PC-3 (cell line): ENCODE results near the gene RTKN2. TPM values are rescaled to one million over a fixed set of nuclear protein-coding genes. Genes with fewer than 3 reads are reported as not detected.
"Not testable (repeated sequence)": the region's sequence is repeated elsewhere in the genome, so short reads cannot be mapped to it uniquely, and the experiment has no call there.

Source experiments
- ATAC-seq: fragments of 200-7000 bp; cut with Tn5 transposase; 2 replicates; pipeline ENCODE4 v1.9.1; 2020; ENCODE audit warnings: mild to moderate bottlenecking, moderate library complexity
- BruUV-seq: library from RNA; stranded (reverse); fragments of 400-500 nt; replicated peaks from 2 replicates; lab custom pipeline; 2021; lab: Mats Ljungman, UMichigan
- CTCF ChIA-PET: fragments of 300-600 bp; sonication (Branson Sonifier 250); formaldehyde crosslinking; loops from one replicate; lab custom pipeline; 2022; ENCODE audit warnings: antibody characterized with exemption; lab: Charles Lee
- POLR2A ChIA-PET: fragments of 300-600 bp; sonication (Branson Sonifier 250); formaldehyde crosslinking; loops from one replicate; lab custom pipeline; 2022; ENCODE audit warnings: antibody characterized with exemption; ENCODE audit not compliant: unreplicated experiment; lab: Charles Lee
- DNase-seq: peaks from one replicate; pipeline ENCODE4 v3.0.0-alpha.2; 2015
- H2AFZ ChIP-seq: fragments of 300-600 bp; sonication (generic); 2 replicates; pipeline ENCODE4 v1.6.0; 2016; ENCODE audit warnings: antibody characterized with exemption, low read length
- H3F3A ChIP-seq: fragments of 300-600 bp; sonication (generic); one replicate; pipeline ENCODE4 v1.6.0; 2017; ENCODE audit warnings: antibody characterized with exemption, low read length, control low read depth, mild to moderate bottlenecking; ENCODE audit not compliant: unreplicated experiment
- H3K27ac ChIP-seq: fragments of 300-600 bp; sonication (generic); 2 replicates; pipeline ENCODE4 v1.5.1; 2016; ENCODE audit warnings: mild to moderate bottlenecking, low read length
- H3K27me3 ChIP-seq: fragments of 300-600 bp; sonication (generic); 2 replicates; pipeline ENCODE4 v1.6.1; 2016; ENCODE audit warnings: low read length, mixed read lengths
- H3K36me3 ChIP-seq: fragments of 300-600 bp; sonication (generic); 2 replicates; pipeline ENCODE4 v1.6.1; 2016; ENCODE audit warnings: low read depth, mixed run types, low read length, mixed read lengths
- H3K4me1 ChIP-seq: fragments of 300-600 bp; sonication (generic); 2 replicates; pipeline ENCODE4 v1.5.1; 2016; ENCODE audit warnings: low read length; ENCODE audit not compliant: insufficient read depth
- H3K4me2 ChIP-seq: fragments of 300-600 bp; sonication (generic); 2 replicates; pipeline ENCODE4 v1.6.0; 2016; ENCODE audit warnings: low read length
- H3K4me3 ChIP-seq: fragments of 300-600 bp; sonication (generic); 2 replicates; pipeline ENCODE4 v1.5.1; 2016; ENCODE audit warnings: mild to moderate bottlenecking, low read length, mixed read lengths
- H3K79me2 ChIP-seq: fragments of 300-600 bp; sonication (generic); 2 replicates; pipeline ENCODE4 v1.6.1; 2017; ENCODE audit warnings: low read length, mixed read lengths
- H3K9ac ChIP-seq: fragments of 300-600 bp; sonication (generic); 2 replicates; pipeline ENCODE4 v1.6.0; 2016; ENCODE audit warnings: mild to moderate bottlenecking, low read length
- H3K9me2 ChIP-seq: fragments of 300-600 bp; sonication (generic); replicated peaks from 2 replicates; pipeline ENCODE4 v1.6.1; 2016; ENCODE audit warnings: mixed run types, low read length, mixed read lengths
- H3K9me3 ChIP-seq: fragments of 300-600 bp; sonication (generic); 2 replicates; pipeline ENCODE4 v1.6.1; 2016; ENCODE audit warnings: low read length, mixed read lengths
- H4K20me1 ChIP-seq: fragments of 300-600 bp; sonication (generic); 2 replicates; pipeline ENCODE4 v1.6.1; 2016; ENCODE audit warnings: low read length, mixed read lengths
- EZH2 ChIP-seq: fragments of 300-600 bp; sonication (generic); IDR thresholded peaks from one replicate; pipeline ENCODE4 v1.6.1; 2017; ENCODE audit warnings: antibody characterized with exemption, mild to moderate bottlenecking, low read length; ENCODE audit not compliant: unreplicated experiment
- EZH2phosphoT487 ChIP-seq: fragments of 300-600 bp; sonication (generic); IDR thresholded peaks from 2 replicates; pipeline ENCODE4 v1.6.1; 2018; ENCODE audit warnings: mild to moderate bottlenecking, antibody characterized with exemption, low read length, borderline replicate concordance
- intact Hi-C: fragments of 100-400 bp; cut with micrococcal nuclease; formaldehyde crosslinking; loops from 2 replicates; pipeline ENCODE4 v1.9.0; 2023
- total RNA-seq: library from RNA; depleted of rRNA; stranded (reverse); fragments of >200 nt; gene quantifications from 2 replicates; pipeline ENCODE4 v1.2.3, GENCODE V29; 2014
- TF ChIP-seq, protein P1 (sequence below): fragments of 300-600 bp; sonication (generic); conservative IDR thresholded peaks from 2 replicates; pipeline ENCODE4 v1.5.1; 2017; ENCODE audit warnings: antibody characterized with exemption, low read depth, mild to moderate bottlenecking, low read length

RTKN2 gene
- total RNA-seq, 1 experiment from 2014 or later, result 26.6 TPM

GRCh38 chr10:62244088-62244487 lies 24.6 kb downstream of the RTKN2 start:
- H3F3A ChIP-seq, result peaks cover 16% of the 10 kb centered on the region
- peaks cover 45% of the 10 kb centered on the region for H3K79me2 ChIP-seq
- no peaks in the 10 kb centered on the region for H3K9me3 ChIP-seq
- no peak overlapping the region for H2AFZ ChIP-seq
- H3K9ac ChIP-seq, result peak overlapping the region; percentile 4; the same call in 1 of the 2 replicates
- no TSS peak for BruUV-seq
- peak overlapping the region; percentile 62 for H3K27ac ChIP-seq
- H3K4me2 ChIP-seq, result peak overlapping the region; percentile 67
- peak overlapping the region; percentile 38 for H3K4me3 ChIP-seq
- H3K27me3 ChIP-seq, result no peaks in the 10 kb centered on the region
- TF ChIP-seq EZH2phosphoT487 (no peak), EZH2 (no peak)
- TF ChIP-seq, protein P1, sequence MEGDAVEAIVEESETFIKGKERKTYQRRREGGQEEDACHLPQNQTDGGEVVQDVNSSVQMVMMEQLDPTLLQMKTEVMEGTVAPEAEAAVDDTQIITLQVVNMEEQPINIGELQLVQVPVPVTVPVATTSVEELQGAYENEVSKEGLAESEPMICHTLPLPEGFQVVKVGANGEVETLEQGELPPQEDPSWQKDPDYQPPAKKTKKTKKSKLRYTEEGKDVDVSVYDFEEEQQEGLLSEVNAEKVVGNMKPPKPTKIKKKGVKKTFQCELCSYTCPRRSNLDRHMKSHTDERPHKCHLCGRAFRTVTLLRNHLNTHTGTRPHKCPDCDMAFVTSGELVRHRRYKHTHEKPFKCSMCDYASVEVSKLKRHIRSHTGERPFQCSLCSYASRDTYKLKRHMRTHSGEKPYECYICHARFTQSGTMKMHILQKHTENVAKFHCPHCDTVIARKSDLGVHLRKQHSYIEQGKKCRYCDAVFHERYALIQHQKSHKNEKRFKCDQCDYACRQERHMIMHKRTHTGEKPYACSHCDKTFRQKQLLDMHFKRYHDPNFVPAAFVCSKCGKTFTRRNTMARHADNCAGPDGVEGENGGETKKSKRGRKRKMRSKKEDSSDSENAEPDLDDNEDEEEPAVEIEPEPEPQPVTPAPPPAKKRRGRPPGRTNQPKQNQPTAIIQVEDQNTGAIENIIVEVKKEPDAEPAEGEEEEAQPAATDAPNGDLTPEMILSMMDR, result no peak
- no peak for DNase-seq
- ChIA-PET POLR2A (interaction anchor here (0.8 to 1.2 kb wide), 3 partner anchors 194 to 343 kb away, joined by 7 to 11 read pairs (median 8); partner anchors contain the start of gene ARID5B), CTCF (interaction anchor here (0.6 to 3.4 kb wide), 10 partner anchors 21 to 342 kb away, joined by 3 to 68 read pairs (median 4); partner anchors contain the start of gene RTKN2)
- peaks cover 58% of the 10 kb centered on the region for H3K4me1 ChIP-seq
- no peaks in the 10 kb centered on the region for H3K36me3 ChIP-seq
- 0 out of 2 replicates have a peak, but pooled peaks cover 3% of the 10 kb centered on the region for H4K20me1 ChIP-seq
- intact Hi-C loops, result loop anchor here (5.0 to 10.0 kb wide), 2 partner anchors 769 to 1427 kb away; no protein-coding TSS in a partner anchor
- H3K9me2 ChIP-seq, result no peaks in the 10 kb centered on the region
- no peak for ATAC-seq

DNA sequence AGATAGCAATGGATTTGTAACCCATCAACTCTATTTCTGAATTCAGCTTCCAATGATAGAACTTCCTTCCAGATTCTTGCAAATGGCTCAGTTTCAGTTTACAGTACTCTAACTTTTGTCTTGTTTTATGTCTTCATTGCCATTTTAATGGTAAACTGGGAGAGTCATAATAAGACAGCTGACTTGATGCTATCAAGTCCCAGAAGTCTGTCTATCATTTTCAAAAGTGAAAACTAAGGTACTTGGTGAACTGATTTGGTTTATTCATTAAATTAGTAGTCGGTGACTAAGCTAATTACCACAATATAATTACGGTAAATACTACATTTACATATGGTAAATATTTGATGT lies 25.0 kb downstream of the RTKN2 start:
- Histone ChIP-seq H3K27me3 (no peaks in the 10 kb centered on the region), H3K36me3 (no peaks in the 10 kb centered on the region), H3F3A (peaks cover 18% of the 10 kb centered on the region), H3K4me1 (peaks cover 58% of the 10 kb centered on the region), H3K4me3 (peak overlapping the region; percentile 38), H3K9me2 (no peaks in the 10 kb centered on the region), H3K9me3 (no peaks in the 10 kb centered on the region), H4K20me1 (0 out of 2 replicates have a peak, but pooled peaks cover 3% of the 10 kb centered on the region), H3K9ac (peak overlapping the region; percentile 4), H3K27ac (peak overlapping the region; percentile 62), H3K79me2 (peaks cover 40% of the 10 kb centered on the region), H2AFZ (0 out of 2 replicates have a peak overlapping the region, but pooled peaks have one; percentile 0), H3K4me2 (peak overlapping the region; percentile 67)
- intact Hi-C loops, result loop anchor here (1.0 to 10.0 kb wide), 8 partner anchors 12 to 1426 kb away; no protein-coding TSS in a partner anchor
- no peak for DNase-seq
- BruUV-seq, result TSS peak; percentile 89
- ChIA-PET POLR2A (interaction anchor here (0.6 to 1.2 kb wide), 5 partner anchors 12 to 343 kb away, joined by 4 to 11 read pairs (median 7); partner anchors contain the start of gene ARID5B), CTCF (interaction anchor here (0.6 to 3.4 kb wide), 10 partner anchors 13 to 341 kb away, joined by 3 to 68 read pairs (median 4); partner anchors contain the start of gene RTKN2)
- ATAC-seq, result peak; percentile 9; the same call in 1 of the 2 replicates
- TF ChIP-seq EZH2phosphoT487 (no peak), EZH2 (no peak)
- TF ChIP-seq, protein P1, result no peak

- Histone ChIP-seq H3F3A (peaks cover 23% of the 10 kb centered on the region), H3K79me2 (peaks cover 35% of the 10 kb centered on the region), H3K27ac (peak overlapping the region; percentile 62), H3K4me2 (peak overlapping the region; percentile 67), H3K4me1 (peaks cover 59% of the 10 kb centered on the region), H3K9ac (peak overlapping the region; percentile 4), H2AFZ (0 out of 2 replicates have a peak overlapping the region, but pooled peaks have one; percentile 0), H3K4me3 (peak overlapping the region; percentile 38)
- CTCF ChIA-PET, result interaction anchor here (0.6 to 3.4 kb wide), 11 partner anchors 12 to 502 kb away, joined by 3 to 68 read pairs (median 3); partner anchors contain the start of gene RTKN2
- BruUV-seq, H3K9me3 ChIP-seq, H4K20me1 ChIP-seq, H3K9me2 ChIP-seq, H3K36me3 ChIP-seq, H3K27me3 ChIP-seq: not testable (repeated sequence)
- DNase-seq, result peak; percentile 100
- ATAC-seq, result peak; percentile 91
- POLR2A ChIA-PET, result interaction anchor here (0.6 to 1.2 kb wide), 5 partner anchors 12 to 342 kb away, joined by 4 to 11 read pairs (median 7); partner anchors contain the start of gene ARID5B
- intact Hi-C loops, result loop anchor here (1.0 to 10.0 kb wide), 8 partner anchors 12 to 1426 kb away; no protein-coding TSS in a partner anchor
Measured at GRCh38 chr10:62242965-62243646, 25.5 kb downstream of the RTKN2 start.

DNA sequence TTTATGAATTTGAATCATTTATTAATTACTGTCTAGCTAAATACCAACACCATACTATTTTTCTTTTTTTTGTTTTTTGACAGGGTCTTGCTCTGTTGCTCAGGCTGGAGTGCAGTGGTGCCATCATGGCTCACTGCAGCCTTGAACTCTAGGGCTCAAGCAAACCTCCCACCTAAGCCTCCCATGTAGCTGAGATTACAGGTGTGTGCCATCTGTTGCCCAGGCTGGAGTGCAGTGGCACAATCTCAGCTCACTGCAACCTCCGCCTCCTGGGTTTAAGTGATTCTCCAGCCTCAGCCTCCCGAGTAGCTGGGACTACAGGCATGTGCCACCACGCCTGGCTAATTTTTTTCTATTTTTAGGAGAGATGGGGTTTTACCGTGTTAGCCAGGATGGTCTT lies 27.1 kb downstream of the RTKN2 start:
- H3K4me2 ChIP-seq, H3K9me2 ChIP-seq, H4K20me1 ChIP-seq, H3K9me3 ChIP-seq, ATAC-seq, H3K9ac ChIP-seq, BruUV-seq, DNase-seq, H3K27me3 ChIP-seq, H3K27ac ChIP-seq, H3K4me3 ChIP-seq, H2AFZ ChIP-seq, H3K36me3 ChIP-seq: not testable (repeated sequence)
- Histone ChIP-seq H3K79me2 (peaks cover 20% of the 10 kb centered on the region), H3K4me1 (peaks cover 68% of the 10 kb centered on the region), H3F3A (peaks cover 24% of the 10 kb centered on the region)
- intact Hi-C loops, result loop anchor here (5.0 to 10.0 kb wide), 2 partner anchors 767 to 1424 kb away; no protein-coding TSS in a partner anchor
- POLR2A ChIA-PET, result interaction anchor here (0.6 kb wide), 1 partner anchor 165 kb away, joined by 4 read pairs; no protein-coding TSS in a partner anchor
- CTCF ChIA-PET, result interaction anchor here (1.0 kb wide), 1 partner anchor 27 kb away, joined by 4 read pairs; the partner anchor contains the start of gene RTKN2
